Adrenal gland (tissue), 12 donors: ENCODE data around the gene TNKS2. TPM values are rescaled to one million over a fixed set of nuclear protein-coding genes. Genes with fewer than 3 reads are reported as not detected.

Experiments used
- DNase-seq, 7 donors: peaks; one replicate each; pipeline ENCODE4 v3.0.0-alpha.2; 2019 to 2020
- H3K27ac ChIP-seq, 5 donors: fragments of 200-600 bp; sonication (generic) in 4 of 5; 1 replicate in 3 of 5; 2 replicates in 2 of 5; pipeline versions ENCODE4 v1.5.1 to v1.8.0; 2016 to 2020; ENCODE audit warnings: mild to moderate bottlenecking in 1 of 5
- H3K27me3 ChIP-seq: fragments of 200-600 bp; 2 replicates; pipeline ENCODE4 v1.8.0; 2021
- H3K36me3 ChIP-seq, 2 donors: fragments of 200-600 bp; replicated peaks in 1 of 2; 1 replicate in 1 of 2; 2 replicates in 1 of 2; pipeline versions ENCODE4 v1.5.1 to v1.8.0; 2018 to 2022
- H3K4me1 ChIP-seq, 2 donors: fragments of 200-600 bp; replicated peaks in 1 of 2; 1 replicate in 1 of 2; 2 replicates in 1 of 2; pipeline versions ENCODE4 v1.5.1 to v1.8.0; 2018 to 2021
- H3K4me3 ChIP-seq, 4 donors: fragments of 200-600 bp; sonication (generic) in 3 of 4; one replicate each; pipeline ENCODE4 v1.5.1; 2016 to 2018
- H3K9me3 ChIP-seq, 3 donors: fragments of 200-600 bp; sonication (generic) in 1 of 3; replicated peaks in 1 of 3; 1 replicate in 2 of 3; 2 replicates in 1 of 3; pipeline versions ENCODE4 v1.5.1 to v1.8.0; 2016 to 2021
- CTCF ChIP-seq, 6 experiments: fragments of 450-650 bp in 4 of 6; fragments of 200-600 bp in 2 of 6; sonication (generic) in 1 of 6; IDR thresholded peaks; 1 replicate in 5 of 6; 2 replicates in 1 of 6; pipeline versions ENCODE4 v1.5.1 to v1.8.0; 2016 to 2021; ENCODE audit warnings: antibody characterized with exemption in 6 of 6, mild to moderate bottlenecking in 2 of 6, moderate library complexity in 1 of 6
- POLR2A ChIP-seq, 2 donors: fragments of 450-650 bp; IDR thresholded peaks; one replicate each; pipeline ENCODE4 v1.6.1; 2017; ENCODE audit warnings: antibody characterized with exemption in 2 of 2, mild to moderate bottlenecking in 2 of 2, moderate library complexity in 1 of 2
- WGBS, 4 donors: extraction: QIAGEN DNeasy Blood & Tissue Kit in 2 of 4; methylation state at CpG; one replicate each; pipeline versions ENCODE4 v1.1.5 to v1.1.7; 2013 to 2017; 5-methylcytosine and 5-hydroxymethylcytosine counted together
- intact Hi-C, 2 donors: fragments of 100-400 bp; cut with DNase I; formaldehyde crosslinking; loops; one replicate each; pipeline versions ENCODE4 v1.14.1 to v1.15.0; 2022 to 2023
- polyA plus RNA-seq, 3 donors: library from polyadenylated mRNA; stranded (reverse); fragments of 200-250 nt in 2 of 3; fragments of 350-450 nt in 1 of 3; fragmentation: Illumina TruSeq in 1 of 3; extraction: RNeasy Lipid Tissue Mini Kit (QIAGEN cat#74804) in 1 of 3; gene quantifications; one replicate each; pipeline ENCODE4 v1.2.3, GENCODE V29; 2013 to 2014
- total RNA-seq, 9 donors: library from RNA; depleted of rRNA in 4 of 9; stranded (reverse); fragments of >200 nt in 4 of 9; fragments of 120-200 nt in 1 of 9; fragmentation: NEBNext Ultra II Directional in 1 of 9; extraction: Animal tissue kit (Norgen Biotek cat#: 25700) in 1 of 9; gene quantifications; one replicate each; pipeline versions ENCODE4 v1.1.0 to v1.2.4, GENCODE V29; 2013 to 2023
- donor health status: healthy with polysubstance abuse.
- donor health status: Bipolar disorder and iron deficiency.
- donor health status: DM: yes; HTN: yes; CAD: no.
- donor health status: DM: no; HTN: no; CAD: no.
- donor health status: DM: no; HTN: no; CAD: no.
- donor health status: DM: yes; HTN: yes; CAD: no.

The TNKS2 gene
- total and polyA plus RNA-seq, 12 donors, result 7.9 to 53.3 (median 33.2) TPM

GRCh38 chr10:91779011-91779605 is 19.1 kb upstream of the TNKS2 start:
- 91 to 100% (median 94%) methylated on average over 1 of the region's 1 CpG for WGBS, 4 donors
- no peak for DNase-seq
- H3K27ac ChIP-seq, result no peak overlapping the region
- H3K27me3 ChIP-seq, result no peaks in the 10 kb centered on the region
- intact Hi-C loops, result no loop called here
- H3K4me1 ChIP-seq, result no peaks in the 10 kb centered on the region
- no peak overlapping the region for H3K4me3 ChIP-seq
- H3K36me3 ChIP-seq, result no peaks in the 10 kb centered on the region
- no peaks in the 10 kb centered on the region for H3K9me3 ChIP-seq
- TF ChIP-seq POLR2A (IDR thresholded peaks at IDR 0.05), result no peak
- TF ChIP-seq CTCF (IDR thresholded peaks at IDR 0.05), result no peak

GRCh38 chr10:91782539-91782938 is 15.7 kb upstream of the TNKS2 start:
- Histone ChIP-seq H3K27me3 (no peaks in the 10 kb centered on the region), H3K27ac (no peak overlapping the region), H3K4me3 (no peak overlapping the region), H3K4me1 (no peaks in the 10 kb centered on the region), H3K36me3 (no peaks in the 10 kb centered on the region), H3K9me3 (no peaks in the 10 kb centered on the region)
- intact Hi-C loops, result no loop called here
- no peak for TF ChIP-seq CTCF (IDR thresholded peaks at IDR 0.05)
- WGBS, 4 donors, result 92 to 100% (median 98%) methylated on average over 1 of the region's 1 CpG
- no peak for DNase-seq

- H3K9me3 ChIP-seq, result no peaks in the 10 kb centered on the region
- no peak for TF ChIP-seq CTCF (IDR thresholded peaks at IDR 0.05)
- no peak for TF ChIP-seq POLR2A (IDR thresholded peaks at IDR 0.05)
- no peak overlapping the region for H3K4me3 ChIP-seq
- intact Hi-C loops, result no loop called here
- WGBS, 4 donors, result 76 to 90% (median 77%) methylated on average over 1 of the region's 1 CpG
- no peaks in the 10 kb centered on the region for H3K36me3 ChIP-seq
- no peak overlapping the region for H3K27ac ChIP-seq
- DNase-seq, result no peak
- H3K4me1 ChIP-seq, result no peaks in the 10 kb centered on the region
- no peaks in the 10 kb centered on the region for H3K27me3 ChIP-seq
Measured at GRCh38 chr10:91785830-91786229, 12.4 kb upstream of the TNKS2 start.

- no peak for DNase-seq
- H3K27ac ChIP-seq, result no peak overlapping the region
- WGBS, 4 donors, result 80 to 93% (median 88%) methylated on average over 1 to 2 of the region's 2 CpGs
Measured at GRCh38 chr10:91787258-91787657, 11.0 kb upstream of the TNKS2 start.

More at GRCh38 chr10:91787258-91787657, 11.0 kb upstream of the TNKS2 start:
- TF ChIP-seq CTCF (IDR thresholded peaks at IDR 0.05) (no peak), POLR2A (IDR thresholded peaks at IDR 0.05) (no peak)
- no peaks in the 10 kb centered on the region for H3K4me1 ChIP-seq
- intact Hi-C loops, result no loop called here
- no peaks in the 10 kb centered on the region for H3K9me3 ChIP-seq
- H3K27me3 ChIP-seq, result no peaks in the 10 kb centered on the region
- H3K36me3 ChIP-seq, result no peaks in the 10 kb centered on the region
- H3K4me3 ChIP-seq, result no peak overlapping the region
